NOMO-1 (cell line): ENCODE data around the gene NUDT5.

Source experiments
- DNase-seq, 2 experiments: peaks; one replicate each; lab custom pipeline; 2025; ENCODE audit not compliant: unreplicated experiment in 2 of 2; lab: John Stamatoyannopoulos, UW

Gene NUDT5

GRCh38 chr10:12165999-12166775, 29.5 kb downstream of the NUDT5 start:
- no peak for DNase-seq

- DNase-seq, result no peak
Observed at GRCh38 chr10:12165036-12165435, 30.7 kb downstream of the NUDT5 start.

- no peak for DNase-seq
Observed at GRCh38 chr10:12164085-12164484, 31.6 kb downstream of the NUDT5 start.

- no peak for DNase-seq
Observed at GRCh38 chr10:12162927-12163326, 32.8 kb downstream of the NUDT5 start.

- no peak for DNase-seq
Observed at GRCh38 chr10:12160664-12161063, 35.0 kb downstream of the NUDT5 start.

GRCh38 chr10:12158111-12158510, 37.6 kb downstream of the NUDT5 start:
- peak; percentile 84 to 95 for DNase-seq

GRCh38 chr10:12156367-12157123, 39.1 kb downstream of the NUDT5 start:
- no peak for DNase-seq

GRCh38 chr10:12154516-12154915, 41.2 kb downstream of the NUDT5 start:
- DNase-seq, result no peak

GRCh38 chr10:12150163-12150562, 45.5 kb downstream of the NUDT5 start:
- DNase-seq, result no peak

GRCh38 chr10:12144538-12144937, 51.2 kb downstream of the NUDT5 start:
- no peak for DNase-seq

- no peak for DNase-seq
Observed at GRCh38 chr10:12140038-12140437, 55.7 kb downstream of the NUDT5 start.

GRCh38 chr10:12135631-12136030, 60.1 kb downstream of the NUDT5 start:
- no peak for DNase-seq

GRCh38 chr10:12130237-12130872, 65.3 kb downstream of the NUDT5 start:
- DNase-seq, result peak; percentile 42 to 68

GRCh38 chr10:12129222-12130111, 66.2 kb downstream of the NUDT5 start, which contains the start of gene SEC61A2:
Gene SEC61A2, plus strand, starts transcription at chr10:12129677. Its CDS starts 111 bp downstream, at chr10:12129788.
- peak; percentile 88 to 97 for DNase-seq

- no peak for DNase-seq
Observed at GRCh38 chr10:12121673-12122072, 74.0 kb downstream of the NUDT5 start.
